HuH-7 (cell line): Measurements from ENCODE around the gene PCDHGA12.
"Not testable (repeated sequence)": the region's sequence is repeated elsewhere in the genome, so short reads cannot be mapped to it uniquely, and the experiment has no call there.

Experiments used
- DNase-seq: peaks from one replicate; pipeline ENCODE4 v3.0.0; 2011; ENCODE audit warnings: low spot score

The PCDHGA12 gene

DNA sequence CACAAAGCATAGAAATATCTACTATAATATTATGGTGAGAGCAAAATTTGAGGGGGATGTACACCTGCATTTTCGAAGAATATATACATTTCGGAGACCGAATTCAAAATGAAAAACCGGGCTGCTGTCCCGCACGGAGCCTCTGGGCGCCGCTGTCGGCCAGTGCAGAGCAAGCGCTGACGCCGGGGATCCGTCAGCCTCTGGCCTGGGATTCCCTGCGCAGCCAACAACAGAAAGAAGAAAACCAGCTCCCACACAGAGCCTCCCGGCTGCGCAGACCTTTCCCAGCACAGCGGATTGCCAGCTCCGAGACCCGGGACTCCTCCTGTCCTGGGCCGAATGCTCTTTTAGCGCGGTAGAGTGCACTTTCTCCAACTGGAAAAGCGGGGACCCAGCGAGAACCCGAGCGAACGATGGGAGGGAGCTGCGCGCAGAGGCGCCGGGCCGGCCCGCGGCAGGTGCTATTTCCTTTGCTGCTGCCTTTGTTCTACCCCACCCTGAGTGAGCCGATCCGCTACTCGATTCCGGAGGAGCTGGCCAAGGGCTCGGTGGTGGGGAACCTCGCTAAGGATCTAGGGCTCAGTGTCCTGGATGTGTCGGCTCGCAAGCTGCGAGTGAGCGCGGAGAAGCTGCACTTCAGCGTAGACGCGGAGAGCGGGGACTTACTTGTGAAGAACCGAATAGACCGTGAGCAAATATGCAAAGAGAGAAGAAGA is 22.4 kb upstream of the PCDHGA12 start, which contains the start of gene PCDHGB6:
Gene PCDHGB6, plus strand, starts transcription at position 232 of the 716 bp plus-strand sequence. Its CDS starts 182 bp downstream, at position 414.
- DNase-seq: not testable (repeated sequence)

DNA sequence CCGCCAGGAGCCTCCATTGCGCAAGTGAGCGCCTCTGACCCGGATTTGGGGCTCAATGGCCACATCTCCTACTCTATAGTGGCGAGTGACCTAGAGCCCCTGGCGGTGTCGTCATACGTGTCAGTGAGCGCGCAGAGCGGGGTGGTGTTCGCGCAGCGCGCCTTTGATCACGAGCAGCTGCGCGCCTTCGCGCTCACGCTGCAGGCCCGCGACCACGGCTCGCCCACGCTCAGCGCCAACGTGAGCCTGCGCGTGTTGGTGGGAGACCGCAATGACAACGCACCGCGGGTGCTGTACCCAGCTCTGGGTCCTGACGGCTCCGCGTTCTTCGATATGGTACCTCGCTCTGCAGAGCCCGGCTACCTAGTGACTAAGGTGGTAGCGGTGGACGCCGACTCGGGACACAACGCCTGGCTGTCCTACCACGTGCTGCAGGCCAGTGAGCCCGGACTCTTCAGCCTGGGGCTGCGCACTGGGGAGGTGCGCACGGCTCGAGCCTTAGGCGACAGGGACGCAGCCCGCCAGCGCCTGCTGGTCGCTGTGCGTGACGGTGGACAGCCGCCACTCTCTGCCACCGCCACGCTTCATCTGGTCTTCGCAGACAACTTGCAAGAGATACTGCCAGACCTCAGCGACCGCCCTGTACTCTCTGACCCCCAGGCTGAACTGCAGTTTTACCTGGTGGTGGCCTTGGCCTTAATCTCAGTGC is 20.6 kb upstream of the PCDHGA12 start:
- no peak for DNase-seq

DNA sequence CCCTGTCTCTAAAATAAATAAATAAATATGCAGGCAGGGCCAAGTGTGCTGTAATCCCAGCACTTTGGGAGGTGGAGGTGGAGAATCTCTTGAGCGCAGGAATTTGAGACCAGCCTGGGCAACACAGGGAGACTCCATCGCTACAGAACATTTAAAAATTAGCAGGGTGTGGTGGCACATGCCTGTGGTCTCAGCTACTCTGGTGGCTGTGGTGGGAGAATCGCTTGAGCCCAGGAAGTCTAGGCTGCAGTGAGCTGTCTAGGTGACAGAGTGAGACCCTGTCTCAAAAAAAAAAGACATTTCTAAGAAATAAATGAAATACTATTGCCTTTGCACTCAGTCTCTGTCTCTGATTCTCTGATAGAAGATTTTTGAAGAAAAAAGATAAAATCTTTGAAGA is 18.7 kb upstream of the PCDHGA12 start:
- DNase-seq: no peak

DNA sequence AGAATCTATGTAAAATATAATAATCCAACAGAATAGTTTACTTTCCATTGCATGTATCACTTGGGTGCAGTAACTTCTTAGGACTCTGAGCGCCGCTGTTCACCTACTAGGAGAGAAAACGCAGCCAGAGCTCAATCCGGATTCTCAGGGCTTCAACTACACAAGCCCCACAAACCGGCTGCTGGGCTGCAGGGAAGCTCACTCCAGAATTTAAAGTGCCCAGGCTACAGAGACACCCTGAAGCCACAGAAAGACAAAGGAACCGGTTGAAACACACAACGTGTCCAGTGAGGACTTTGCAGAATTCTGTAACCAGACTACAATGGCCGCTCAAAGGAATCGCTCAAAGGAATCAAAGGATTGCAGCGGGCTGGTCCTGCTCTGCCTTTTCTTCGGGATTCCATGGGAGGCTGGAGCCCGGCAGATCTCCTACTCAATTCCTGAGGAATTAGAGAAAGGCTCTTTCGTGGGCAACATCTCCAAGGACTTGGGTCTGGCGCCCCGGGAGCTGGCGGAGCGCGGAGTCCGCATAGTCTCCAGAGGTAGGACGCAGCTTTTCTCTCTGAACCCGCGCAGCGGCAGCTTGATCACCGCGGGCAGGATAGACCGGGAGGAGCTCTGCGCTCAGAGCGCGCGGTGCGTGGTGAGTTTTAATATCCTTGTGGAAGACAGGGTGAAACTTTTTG is 17.3 kb upstream of the PCDHGA12 start, which contains the start of gene PCDHGA10:
Gene PCDHGA10, plus strand, starts transcription at position 134 of the 686 bp plus-strand sequence. Its CDS starts 189 bp downstream, at position 323.
- peak; percentile 93 for DNase-seq

DNA sequence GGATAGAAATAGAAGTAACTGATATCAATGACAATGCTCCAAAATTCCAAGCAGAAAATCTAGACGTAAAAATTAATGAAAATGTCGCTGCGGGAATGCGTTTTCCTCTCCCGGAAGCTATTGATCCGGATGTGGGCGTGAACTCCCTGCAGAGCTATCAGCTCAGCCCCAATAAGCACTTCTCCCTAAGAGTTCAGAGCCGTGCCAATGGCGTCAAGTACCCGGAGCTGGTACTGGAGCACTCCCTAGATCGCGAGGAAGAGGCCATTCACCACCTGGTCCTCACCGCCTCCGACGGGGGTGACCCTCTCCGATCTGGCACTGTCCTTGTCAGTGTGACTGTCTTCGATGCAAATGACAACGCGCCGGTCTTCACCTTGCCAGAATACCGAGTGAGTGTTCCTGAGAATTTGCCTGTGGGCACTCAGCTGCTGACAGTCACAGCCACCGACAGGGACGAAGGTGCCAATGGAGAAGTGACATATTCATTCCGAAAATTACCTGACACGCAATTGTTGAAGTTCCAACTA is 16.7 kb upstream of the PCDHGA12 start:
- DNase-seq: peak; percentile 87

DNA sequence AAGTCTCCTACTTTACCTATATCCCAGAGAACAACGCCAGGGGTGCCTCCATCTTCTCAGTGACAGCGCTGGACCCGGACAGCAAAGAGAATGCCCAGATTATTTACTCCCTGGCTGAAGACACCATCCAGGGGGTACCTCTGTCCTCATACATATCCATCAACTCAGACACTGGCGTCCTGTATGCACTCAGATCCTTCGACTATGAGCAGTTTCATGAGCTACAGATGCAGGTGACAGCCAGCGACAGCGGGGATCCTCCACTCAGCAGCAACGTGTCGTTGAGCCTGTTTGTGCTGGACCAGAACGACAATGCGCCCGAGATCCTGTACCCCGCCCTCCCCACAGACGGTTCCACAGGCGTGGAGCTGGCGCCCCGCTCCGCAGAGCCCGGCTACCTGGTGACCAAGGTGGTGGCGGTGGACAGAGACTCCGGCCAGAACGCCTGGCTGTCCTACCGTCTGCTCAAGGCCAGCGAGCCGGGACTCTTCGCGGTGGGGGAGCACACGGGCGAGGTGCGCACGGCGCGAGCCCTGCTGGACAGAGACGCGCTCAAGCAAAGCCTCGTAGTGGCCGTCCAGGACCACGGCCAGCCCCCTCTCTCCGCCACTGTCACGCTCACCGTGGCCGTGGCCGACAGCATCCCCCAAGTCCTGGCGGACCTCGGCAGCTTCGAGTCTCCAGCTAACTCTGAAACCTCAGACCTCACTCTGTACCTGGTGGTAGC is 15.6 kb upstream of the PCDHGA12 start:
- not testable (repeated sequence) for DNase-seq

DNA sequence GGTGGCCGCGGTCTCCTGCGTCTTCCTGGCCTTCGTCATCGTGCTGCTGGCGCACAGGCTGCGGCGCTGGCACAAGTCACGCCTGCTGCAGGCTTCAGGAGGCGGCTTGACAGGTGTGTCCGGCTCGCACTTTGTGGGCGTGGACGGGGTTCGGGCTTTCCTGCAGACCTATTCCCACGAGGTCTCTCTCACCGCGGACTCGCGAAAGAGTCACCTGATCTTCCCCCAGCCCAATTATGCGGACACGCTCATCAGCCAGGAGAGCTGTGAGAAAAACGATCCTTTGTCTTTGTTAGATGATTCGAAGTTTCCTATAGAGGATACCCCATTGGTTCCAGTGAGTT is 15.1 kb upstream of the PCDHGA12 start:
- DNase-seq: not testable (repeated sequence)

DNA sequence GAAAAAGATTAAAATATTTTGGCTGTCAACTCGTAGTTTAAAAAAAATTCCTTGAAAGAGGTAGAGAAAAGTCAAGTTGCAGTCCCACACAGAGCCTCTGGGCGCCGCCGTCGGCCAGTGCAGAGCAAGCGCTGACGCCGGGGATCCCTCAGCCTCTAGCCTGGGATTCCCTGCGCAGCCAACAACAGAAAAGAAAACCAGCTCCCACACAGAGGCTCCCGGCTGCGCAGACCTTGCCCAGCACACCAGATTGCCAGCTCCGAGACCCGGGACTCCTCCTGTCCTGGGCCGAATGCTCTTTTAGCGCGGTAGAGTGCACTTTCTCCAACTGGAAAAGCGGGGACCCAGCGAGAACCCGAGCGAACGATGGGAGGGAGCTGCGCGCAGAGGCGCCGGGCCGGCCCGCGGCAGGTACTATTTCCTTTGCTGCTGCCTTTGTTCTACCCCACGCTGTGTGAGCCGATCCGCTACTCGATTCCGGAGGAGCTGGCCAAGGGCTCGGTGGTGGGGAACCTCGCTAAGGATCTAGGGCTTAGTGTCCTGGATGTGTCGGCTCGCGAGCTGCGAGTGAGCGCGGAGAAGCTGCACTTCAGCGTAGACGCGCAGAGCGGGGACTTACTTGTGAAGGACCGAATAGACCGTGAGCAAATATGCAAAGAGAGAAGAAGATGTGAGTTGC is 12.7 kb upstream of the PCDHGA12 start, which contains the start of gene PCDHGB7:
Gene PCDHGB7, plus strand, starts transcription at position 184 of the 679 bp plus-strand sequence. Its CDS starts 183 bp downstream, at position 367.
- DNase-seq: not testable (repeated sequence)

DNA sequence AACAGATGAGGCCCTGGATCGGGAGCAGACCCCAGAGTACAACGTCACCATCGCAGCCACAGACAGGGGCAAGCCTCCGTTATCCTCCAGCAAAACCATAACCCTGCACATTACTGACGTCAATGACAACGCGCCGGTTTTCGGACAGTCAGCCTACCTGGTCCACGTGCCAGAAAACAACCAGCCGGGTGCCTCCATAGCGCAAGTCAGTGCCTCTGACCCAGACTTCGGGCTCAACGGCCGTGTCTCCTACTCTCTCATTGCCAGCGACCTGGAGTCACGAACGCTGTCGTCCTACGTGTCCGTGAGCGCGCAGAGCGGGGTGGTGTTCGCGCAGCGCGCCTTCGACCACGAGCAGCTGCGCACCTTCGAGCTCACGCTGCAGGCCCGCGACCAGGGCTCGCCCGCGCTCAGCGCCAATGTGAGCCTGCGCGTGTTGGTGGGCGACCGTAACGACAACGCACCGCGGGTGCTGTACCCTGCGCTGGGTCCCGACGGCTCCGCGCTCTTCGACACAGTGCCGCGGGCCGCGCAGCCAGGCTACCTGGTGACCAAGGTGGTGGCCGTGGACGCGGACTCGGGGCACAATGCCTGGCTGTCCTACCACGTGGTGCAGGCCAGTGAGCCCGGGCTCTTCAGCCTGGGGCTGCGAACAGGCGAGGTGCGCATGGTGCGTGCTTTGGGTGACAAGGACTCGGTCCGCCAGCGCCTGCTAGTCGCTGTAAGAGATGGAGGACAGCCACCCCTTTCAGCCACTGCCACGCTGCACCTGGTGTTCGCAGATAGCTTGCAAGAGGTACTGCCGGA is 11.0 kb upstream of the PCDHGA12 start:
- no peak for DNase-seq

DNA sequence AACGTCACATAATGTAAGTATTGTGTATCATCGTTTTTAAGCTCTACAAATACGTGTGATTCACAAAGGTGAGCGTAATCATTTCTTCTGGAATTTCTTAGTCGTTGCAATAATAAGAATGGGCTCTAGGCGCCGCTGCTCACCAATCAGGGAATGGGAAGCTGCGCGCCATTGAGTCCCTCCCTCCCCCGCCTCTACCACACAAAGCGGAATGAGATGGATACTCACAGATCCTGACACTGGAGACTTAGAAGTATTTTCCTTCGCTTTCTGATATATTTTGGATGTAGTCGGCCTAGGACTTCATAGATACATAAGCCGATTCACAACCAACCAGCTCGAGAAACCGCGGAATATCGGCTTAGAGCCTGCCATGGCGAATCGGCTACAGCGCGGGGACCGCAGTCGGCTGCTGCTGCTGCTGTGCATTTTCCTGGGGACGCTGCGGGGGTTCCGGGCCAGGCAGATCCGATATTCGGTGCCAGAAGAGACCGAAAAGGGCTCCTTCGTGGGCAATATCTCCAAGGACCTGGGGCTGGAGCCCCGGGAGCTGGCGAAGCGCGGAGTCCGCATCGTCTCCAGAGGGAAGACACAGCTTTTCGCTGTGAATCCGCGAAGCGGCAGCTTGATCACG is 9.3 kb upstream of the PCDHGA12 start, which contains the start of gene PCDHGA11:
Gene PCDHGA11, plus strand, starts transcription at position 197 of the 634 bp plus-strand sequence. Its CDS starts 177 bp downstream, at position 374.
- DNase-seq: no peak

DNA sequence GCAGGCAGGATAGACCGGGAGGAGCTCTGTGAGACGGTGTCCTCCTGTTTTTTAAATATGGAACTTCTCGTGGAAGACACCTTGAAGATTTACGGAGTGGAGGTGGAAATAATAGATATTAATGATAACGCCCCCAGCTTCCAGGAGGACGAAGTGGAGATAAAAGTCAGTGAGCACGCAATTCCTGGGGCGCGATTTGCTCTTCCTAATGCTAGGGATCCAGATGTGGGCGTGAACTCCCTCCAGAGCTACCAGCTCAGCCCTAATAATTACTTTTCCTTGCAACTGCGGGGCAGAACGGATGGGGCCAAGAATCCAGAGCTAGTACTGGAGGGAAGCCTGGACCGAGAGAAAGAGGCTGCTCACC is 8.8 kb upstream of the PCDHGA12 start:
- DNase-seq: no peak

DNA sequence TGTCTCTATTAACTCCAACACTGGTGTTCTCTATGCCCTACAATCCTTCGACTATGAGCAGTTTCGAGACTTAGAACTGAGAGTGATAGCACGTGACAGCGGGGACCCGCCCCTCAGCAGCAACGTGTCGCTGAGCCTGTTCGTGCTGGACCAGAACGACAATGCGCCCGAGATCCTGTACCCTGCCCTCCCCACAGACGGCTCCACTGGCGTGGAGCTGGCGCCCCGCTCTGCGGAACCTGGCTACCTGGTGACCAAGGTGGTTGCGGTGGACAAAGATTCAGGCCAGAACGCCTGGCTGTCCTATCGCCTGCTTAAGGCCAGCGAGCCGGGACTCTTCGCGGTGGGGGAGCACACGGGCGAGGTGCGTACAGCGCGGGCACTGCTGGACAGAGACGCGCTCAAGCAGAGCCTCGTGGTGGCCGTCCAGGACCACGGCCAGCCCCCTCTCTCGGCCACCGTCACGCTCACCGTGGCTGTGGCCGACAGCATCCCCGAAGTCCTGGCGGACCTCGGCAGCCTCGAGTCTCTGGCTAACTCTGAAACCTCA is 7.5 kb upstream of the PCDHGA12 start:
- DNase-seq: no peak

DNA sequence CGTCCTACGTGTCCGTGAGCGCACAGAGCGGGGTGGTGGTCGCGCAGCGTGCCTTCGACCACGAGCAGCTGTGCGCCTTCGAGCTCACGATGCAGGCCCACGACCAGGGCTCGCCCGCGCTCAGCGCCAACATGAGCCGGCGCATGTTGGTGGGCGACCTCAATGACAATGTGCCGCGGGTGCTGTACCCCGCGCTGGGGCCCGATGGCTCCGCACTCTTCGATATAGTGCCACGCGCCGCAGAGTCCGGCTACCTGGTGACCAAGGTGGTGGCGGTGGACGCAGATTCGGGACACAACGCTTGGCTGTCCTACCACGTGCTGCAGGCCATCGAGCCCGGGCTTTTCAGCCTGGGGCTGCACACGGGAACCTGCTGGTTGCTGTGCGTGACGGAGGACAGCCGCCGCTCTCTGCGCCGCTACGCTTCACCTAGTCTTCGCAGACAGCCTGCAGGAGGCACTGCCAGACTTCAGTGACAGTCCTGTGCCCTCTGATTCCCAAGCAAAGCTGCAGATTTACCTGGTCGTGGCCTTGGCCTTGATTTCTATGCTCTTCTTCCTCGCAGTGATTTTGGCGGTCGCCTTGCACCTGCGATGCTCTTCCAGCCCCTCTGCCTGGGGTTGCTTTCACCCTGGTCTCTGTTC is 2.4 kb upstream of the PCDHGA12 start:
- DNase-seq: no peak

DNA sequence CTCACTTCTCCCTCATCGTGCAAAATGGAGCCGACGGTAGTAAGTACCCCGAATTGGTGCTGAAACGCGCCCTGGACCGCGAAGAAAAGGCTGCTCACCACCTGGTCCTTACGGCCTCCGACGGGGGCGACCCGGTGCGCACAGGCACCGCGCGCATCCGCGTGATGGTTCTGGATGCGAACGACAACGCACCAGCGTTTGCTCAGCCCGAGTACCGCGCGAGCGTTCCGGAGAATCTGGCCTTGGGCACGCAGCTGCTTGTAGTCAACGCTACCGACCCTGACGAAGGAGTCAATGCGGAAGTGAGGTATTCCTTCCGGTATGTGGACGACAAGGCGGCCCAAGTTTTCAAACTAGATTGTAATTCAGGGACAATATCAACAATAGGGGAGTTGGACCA is 979 bp downstream of the PCDHGA12 start:
- no peak for DNase-seq

DNA sequence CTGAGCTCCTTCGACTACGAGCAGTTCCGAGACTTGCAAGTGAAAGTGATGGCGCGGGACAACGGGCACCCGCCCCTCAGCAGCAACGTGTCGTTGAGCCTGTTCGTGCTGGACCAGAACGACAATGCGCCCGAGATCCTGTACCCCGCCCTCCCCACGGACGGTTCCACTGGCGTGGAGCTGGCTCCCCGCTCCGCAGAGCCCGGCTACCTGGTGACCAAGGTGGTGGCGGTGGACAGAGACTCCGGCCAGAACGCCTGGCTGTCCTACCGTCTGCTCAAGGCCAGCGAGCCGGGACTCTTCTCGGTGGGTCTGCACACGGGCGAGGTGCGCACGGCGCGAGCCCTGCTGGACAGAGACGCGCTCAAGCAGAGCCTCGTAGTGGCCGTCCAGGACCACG is 2.0 kb downstream of the PCDHGA12 start:
- DNase-seq: not testable (repeated sequence)

DNA sequence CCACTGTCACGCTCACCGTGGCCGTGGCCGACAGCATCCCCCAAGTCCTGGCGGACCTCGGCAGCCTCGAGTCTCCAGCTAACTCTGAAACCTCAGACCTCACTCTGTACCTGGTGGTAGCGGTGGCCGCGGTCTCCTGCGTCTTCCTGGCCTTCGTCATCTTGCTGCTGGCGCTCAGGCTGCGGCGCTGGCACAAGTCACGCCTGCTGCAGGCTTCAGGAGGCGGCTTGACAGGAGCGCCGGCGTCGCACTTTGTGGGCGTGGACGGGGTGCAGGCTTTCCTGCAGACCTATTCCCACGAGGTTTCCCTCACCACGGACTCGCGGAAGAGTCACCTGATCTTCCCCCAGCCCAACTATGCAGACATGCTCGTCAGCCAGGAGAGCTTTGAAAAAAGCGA is 2.4 kb downstream of the PCDHGA12 start:
- DNase-seq: not testable (repeated sequence)

DNA sequence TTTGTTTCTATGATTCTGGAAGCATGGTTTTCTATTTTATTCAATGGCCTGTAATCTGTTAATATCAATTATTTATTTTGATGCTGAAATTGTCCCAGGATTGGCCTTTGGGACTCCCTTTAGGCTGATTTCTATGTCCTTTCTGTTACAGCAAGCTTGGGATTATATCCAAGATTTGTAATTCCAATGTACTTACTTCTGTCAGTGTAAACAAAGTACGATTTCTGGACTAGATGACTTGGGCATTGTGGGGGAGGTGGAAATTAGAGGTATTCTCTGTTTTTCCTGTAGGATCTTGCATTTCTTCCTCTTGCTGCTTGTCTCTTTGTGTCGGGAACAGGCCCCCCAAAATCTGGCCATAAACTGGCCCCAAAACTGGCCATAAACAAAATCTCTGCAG is 3.7 kb downstream of the PCDHGA12 start:
- DNase-seq: no peak

DNA sequence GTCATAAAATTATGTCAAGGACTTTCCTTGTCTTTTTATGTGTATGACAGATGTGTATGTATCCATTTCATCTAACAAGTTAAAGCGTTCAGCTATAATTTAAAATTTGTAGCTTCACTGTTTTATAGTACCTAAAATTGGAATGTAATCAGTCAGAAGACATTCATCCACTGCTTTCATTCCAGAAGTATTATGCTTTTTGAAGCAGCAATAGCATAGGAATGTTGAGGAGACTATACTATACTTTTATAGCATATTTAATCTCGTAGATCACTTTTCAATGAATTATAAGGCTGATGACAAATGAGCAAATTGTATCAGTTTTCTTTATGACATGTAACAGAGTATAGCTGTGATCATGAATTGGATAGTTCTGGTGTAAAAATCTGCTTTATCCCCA is 6.9 kb downstream of the PCDHGA12 start:
- no peak for DNase-seq
